Keratinocyte (primary cell): ENCODE data around the gene EGFL7. TPM values are rescaled to one million over a fixed set of nuclear protein-coding genes. Genes with fewer than 3 reads are reported as not detected.

Experiments used
- DNase-seq: peaks from one replicate; pipeline ENCODE4 v3.0.0-alpha.2; 2011; ENCODE audit warnings: low read depth, missing footprints, low spot score
- FAIRE-seq: peaks from 2 replicates; lab custom pipeline; 2011; peaks lifted over from hg19 to GRCh38; lab: Jason Lieb, UNC
- H2AFZ ChIP-seq: 2 replicates; pipeline ENCODE4 v1.6.0; 2012; ENCODE audit warnings: low read length, control low read depth, inconsistent platforms; ENCODE audit not compliant: control insufficient read depth
- H3K27ac ChIP-seq: 2 replicates; pipeline ENCODE4 v1.5.1; 2011; ENCODE audit warnings: low read length; ENCODE audit not compliant: control insufficient read depth, insufficient read depth
- H3K27me3 ChIP-seq: 3 replicates; pipeline ENCODE4 v1.6.0; 2011; ENCODE audit warnings: low read length; ENCODE audit not compliant: control insufficient read depth, insufficient read depth; ENCODE audit errors: extremely low read depth
- H3K36me3 ChIP-seq, 2 experiments: 2 replicates in 1 of 2; 3 replicates in 1 of 2; pipeline ENCODE4 v1.5.1; 2011; ENCODE audit warnings: low read length in 2 of 2, mild to moderate bottlenecking in 1 of 2; ENCODE audit not compliant: control insufficient read depth in 2 of 2, insufficient read depth in 2 of 2; ENCODE audit errors: extremely low read depth in 1 of 2
- H3K4me1 ChIP-seq: 3 replicates; pipeline ENCODE4 v1.5.1; 2011; ENCODE audit warnings: low read length; ENCODE audit not compliant: control insufficient read depth, insufficient read depth; ENCODE audit errors: extremely low read depth
- H3K4me2 ChIP-seq: 3 replicates; pipeline ENCODE4 v1.6.0; 2011; ENCODE audit warnings: low read depth, low read length; ENCODE audit not compliant: control insufficient read depth, insufficient read depth; ENCODE audit errors: extremely low read depth
- H3K4me3 ChIP-seq, 3 experiments: fragments of 200-600 bp in 1 of 3; sonication (generic) in 1 of 3; 2 replicates in 2 of 3; 3 replicates in 1 of 3; pipeline ENCODE4 v1.5.1; 2011 to 2016; ENCODE audit warnings: low read length in 3 of 3, mild to moderate bottlenecking in 3 of 3, control low read depth in 2 of 3, inconsistent platforms in 1 of 3, low read depth in 1 of 3, mixed read lengths in 1 of 3, mixed run types in 1 of 3, moderate library complexity in 1 of 3; ENCODE audit not compliant: control insufficient read depth in 2 of 3, insufficient read depth in 2 of 3; ENCODE audit errors: extremely low read depth in 1 of 3
- H3K79me2 ChIP-seq: 2 replicates; pipeline ENCODE4 v1.6.0; 2012; ENCODE audit warnings: low read length; ENCODE audit not compliant: control insufficient read depth, insufficient read depth
- H3K9ac ChIP-seq: 3 replicates; pipeline ENCODE4 v1.6.0; 2011; ENCODE audit warnings: low read length; ENCODE audit not compliant: control insufficient read depth, insufficient read depth; ENCODE audit errors: extremely low read depth
- H3K9me1 ChIP-seq: 3 replicates; pipeline ENCODE4 v1.6.0; 2011; ENCODE audit warnings: low read length; ENCODE audit not compliant: control insufficient read depth, insufficient read depth; ENCODE audit errors: extremely low read depth
- H3K9me3 ChIP-seq: 2 replicates; pipeline ENCODE4 v1.5.1; 2012; ENCODE audit warnings: low read depth, low read length; ENCODE audit not compliant: control insufficient read depth
- H4K20me1 ChIP-seq: 3 replicates; pipeline ENCODE4 v1.6.0; 2011; ENCODE audit warnings: low read length; ENCODE audit not compliant: control insufficient read depth, insufficient read depth; ENCODE audit errors: extremely low read depth
- EZH2 ChIP-seq: IDR thresholded peaks from one replicate; pipeline ENCODE4 v1.6.1; 2012; ENCODE audit warnings: inconsistent platforms, mild to moderate bottlenecking, low read length, moderate library complexity
- dilution Hi-C: fragments of 300-500 bp; cut with MboI; formaldehyde crosslinking; loops from one replicate; pipeline ENCODE4 v1.7.0; 2020; ENCODE audit warnings: low sequenced_read_pairs; ENCODE audit not compliant: extremely low pct_ligation_motif_present
- polyA plus RNA-seq, 5 experiments: library from polyadenylated mRNA; depleted of rRNA in 3 of 5; stranded (reverse) in 3 of 5; stranded (forward) in 1 of 5; unstranded in 1 of 5; fragments of >200 nt; gene quantifications; 1 replicate in 1 of 5; 2 replicates in 3 of 5; 3 replicates in 1 of 5; pipeline versions ENCODE4 v1.2.1 to v1.2.3, GENCODE V29; 2011 to 2012; ENCODE audit warnings: missing spikeins in 2 of 5, low read depth in 1 of 5, low replicate concordance in 1 of 5
- TF ChIP-seq, protein P1 (sequence below), 3 experiments: IDR thresholded peaks in 1 of 3; conservative IDR thresholded peaks in 1 of 3; optimal IDR thresholded peaks in 1 of 3; 2 replicates in 2 of 3; 3 replicates in 1 of 3; pipeline versions ENCODE3 to v1.5.1; 2011; ENCODE audit warnings: low read length in 3 of 3, mild to moderate bottlenecking in 3 of 3, moderate library complexity in 2 of 3, control low read depth in 1 of 3, inconsistent platforms in 1 of 3; ENCODE audit not compliant: insufficient read depth in 2 of 3; ENCODE audit errors: extremely low read depth in 1 of 3

The EGFL7 gene
- polyA plus RNA-seq, 1 donor (not counting 4 experiments of a cell fraction or from before 2014, with no cell fraction given): 4.2 TPM

DNA sequence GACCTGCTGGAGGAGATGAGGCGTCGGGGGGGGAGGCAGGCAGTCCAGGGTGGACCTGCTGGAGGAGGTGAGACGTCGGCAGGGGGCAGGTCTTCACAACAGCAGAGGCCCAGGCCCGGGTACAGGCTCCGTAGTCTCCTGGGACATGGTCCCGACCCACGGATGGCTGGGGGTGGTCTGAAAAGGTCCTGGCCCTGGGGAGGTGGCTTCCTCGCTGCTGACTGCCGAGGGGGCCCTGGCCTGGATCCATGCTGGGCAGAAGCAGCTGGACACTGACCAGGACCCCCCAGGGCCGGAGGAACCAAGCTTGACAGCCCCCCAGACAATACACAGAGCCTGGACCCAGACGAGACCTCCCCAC, 8.5 kb downstream of the EGFL7 start:
- Histone ChIP-seq H3K27ac (no peak overlapping the region), H4K20me1 (no peaks in the 10 kb centered on the region), H3K4me2 (no peak overlapping the region), H3K9me1 (no peaks in the 10 kb centered on the region), H3K4me3 (no peak overlapping the region), H3K36me3 (peaks cover 3 to 9% of the 10 kb centered on the region in 2 experiments), H3K9me3 (no peaks in the 10 kb centered on the region), H3K27me3 (peaks cover 23% of the 10 kb centered on the region), H2AFZ (no peak overlapping the region), H3K79me2 (no peaks in the 10 kb centered on the region), H3K4me1 (peaks cover 4% of the 10 kb centered on the region), H3K9ac (no peak overlapping the region)
- TF ChIP-seq, protein P1, sequence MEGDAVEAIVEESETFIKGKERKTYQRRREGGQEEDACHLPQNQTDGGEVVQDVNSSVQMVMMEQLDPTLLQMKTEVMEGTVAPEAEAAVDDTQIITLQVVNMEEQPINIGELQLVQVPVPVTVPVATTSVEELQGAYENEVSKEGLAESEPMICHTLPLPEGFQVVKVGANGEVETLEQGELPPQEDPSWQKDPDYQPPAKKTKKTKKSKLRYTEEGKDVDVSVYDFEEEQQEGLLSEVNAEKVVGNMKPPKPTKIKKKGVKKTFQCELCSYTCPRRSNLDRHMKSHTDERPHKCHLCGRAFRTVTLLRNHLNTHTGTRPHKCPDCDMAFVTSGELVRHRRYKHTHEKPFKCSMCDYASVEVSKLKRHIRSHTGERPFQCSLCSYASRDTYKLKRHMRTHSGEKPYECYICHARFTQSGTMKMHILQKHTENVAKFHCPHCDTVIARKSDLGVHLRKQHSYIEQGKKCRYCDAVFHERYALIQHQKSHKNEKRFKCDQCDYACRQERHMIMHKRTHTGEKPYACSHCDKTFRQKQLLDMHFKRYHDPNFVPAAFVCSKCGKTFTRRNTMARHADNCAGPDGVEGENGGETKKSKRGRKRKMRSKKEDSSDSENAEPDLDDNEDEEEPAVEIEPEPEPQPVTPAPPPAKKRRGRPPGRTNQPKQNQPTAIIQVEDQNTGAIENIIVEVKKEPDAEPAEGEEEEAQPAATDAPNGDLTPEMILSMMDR (optimal IDR thresholded peaks at IDR 0.05 in 1 of 3, IDR thresholded peaks at IDR 0.05 in 1 of 3, conservative IDR thresholded peaks at IDR 0.05 in 1 of 3; ENCODE audit: extremely low read depth in 1 of 3, insufficient read depth in 2 of 3, low read length in 3 of 3): no peak
- no peak for TF ChIP-seq EZH2
- dilution Hi-C loops: no loop called here
- FAIRE-seq (no peak), DNase-seq (no peak)

DNA sequence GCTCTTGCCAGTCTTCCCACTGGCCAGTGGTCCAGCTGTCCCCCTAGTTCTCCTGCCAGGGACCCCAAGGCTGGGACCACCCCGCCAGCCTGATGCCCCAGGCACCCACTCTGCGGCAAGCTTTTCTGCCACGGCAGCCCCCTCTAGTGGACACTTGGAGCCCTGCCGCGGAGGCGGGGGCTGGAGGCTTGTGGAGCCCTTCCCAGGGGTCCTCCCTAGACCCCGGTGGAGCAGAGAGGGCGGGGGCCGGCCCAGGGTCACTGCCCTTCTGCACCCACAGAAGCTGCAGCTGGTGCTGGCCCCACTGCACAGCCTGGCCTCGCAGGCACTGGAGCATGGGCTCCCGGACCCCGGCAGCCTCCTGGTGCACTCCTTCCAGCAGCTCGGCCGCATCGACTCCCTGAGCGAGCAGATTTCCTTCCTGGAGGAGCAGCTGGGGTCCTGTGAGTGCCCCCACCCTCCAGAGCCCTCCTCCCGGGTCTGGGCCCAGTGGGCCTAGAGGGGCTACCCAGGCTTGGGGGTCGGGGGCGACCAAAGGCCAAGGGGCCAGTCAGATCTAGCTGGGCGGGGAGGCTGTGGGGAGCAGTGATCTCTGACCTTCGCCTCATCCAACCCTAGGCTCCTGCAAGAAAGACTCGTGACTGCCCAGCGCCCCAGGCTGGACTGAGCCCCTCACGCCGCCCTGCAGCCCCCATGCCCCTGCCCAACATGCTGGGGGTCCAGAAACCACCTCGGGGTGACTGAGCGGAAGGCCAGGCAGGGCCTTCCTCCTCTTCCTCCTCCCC, 9.1 kb downstream of the EGFL7 start:
- FAIRE-seq (no peak), DNase-seq (no peak)
- Histone ChIP-seq H3K27ac (no peak overlapping the region), H3K4me3 (no peak overlapping the region), H3K36me3 (peaks cover 6 to 12% of the 10 kb centered on the region in 2 experiments), H2AFZ (no peak overlapping the region), H3K4me2 (no peak overlapping the region), H3K9me1 (no peaks in the 10 kb centered on the region), H3K9me3 (no peaks in the 10 kb centered on the region), H3K79me2 (no peaks in the 10 kb centered on the region), H4K20me1 (no peaks in the 10 kb centered on the region), H3K4me1 (peaks cover 4% of the 10 kb centered on the region), H3K9ac (no peak overlapping the region), H3K27me3 (peaks cover 17% of the 10 kb centered on the region)
- no peak for TF ChIP-seq EZH2
- TF ChIP-seq, protein P1 (optimal IDR thresholded peaks at IDR 0.05 in 1 of 3, IDR thresholded peaks at IDR 0.05 in 1 of 3, conservative IDR thresholded peaks at IDR 0.05 in 1 of 3; ENCODE audit: extremely low read depth in 1 of 3, insufficient read depth in 2 of 3, low read length in 3 of 3): peak in 2 of 3 experiments; percentile 58 to 91
- dilution Hi-C loops: no loop called here
